Stimulated activated effector memory CD8-positive, alpha-beta T cell treated with anti-CD3 and anti-CD28 coated beads, Interleukin-12 subunit alpha, Interleukin-12 subunit beta, amount 100 ng/mL, for 72 hours (primary cell): ENCODE data around the gene STXBP4.

Experiments
- ATAC-seq: fragments of 150-1000 bp; cut with Tn5 transposase; 2 replicates; pipeline ENCODE4 v1.10.0; 2021
- DNase-seq, 2 donors: peaks; one replicate each; pipeline ENCODE4 v3.0.0; 2021 to 2022; ENCODE audit warnings: low spot score in 2 of 2
- H3K27ac Mint-ChIP-seq: one replicate; pipeline ENCODE4 v1.8.0; 2022; ENCODE audit warnings: mild to moderate bottlenecking, mixed read lengths
- H3K36me3 Mint-ChIP-seq: one replicate; pipeline ENCODE4 v1.8.0; 2022; ENCODE audit warnings: mild to moderate bottlenecking, mixed read lengths
- H3K4me1 Mint-ChIP-seq: one replicate; pipeline ENCODE4 v1.8.0; 2022; ENCODE audit warnings: mixed read lengths
- H3K4me3 Mint-ChIP-seq: one replicate; pipeline ENCODE4 v1.8.0; 2022; ENCODE audit warnings: mild to moderate bottlenecking, mixed read lengths
- H3K9me3 Mint-ChIP-seq: one replicate; pipeline ENCODE4 v1.8.0; 2022; ENCODE audit warnings: mixed read lengths

Gene STXBP4

DNA sequence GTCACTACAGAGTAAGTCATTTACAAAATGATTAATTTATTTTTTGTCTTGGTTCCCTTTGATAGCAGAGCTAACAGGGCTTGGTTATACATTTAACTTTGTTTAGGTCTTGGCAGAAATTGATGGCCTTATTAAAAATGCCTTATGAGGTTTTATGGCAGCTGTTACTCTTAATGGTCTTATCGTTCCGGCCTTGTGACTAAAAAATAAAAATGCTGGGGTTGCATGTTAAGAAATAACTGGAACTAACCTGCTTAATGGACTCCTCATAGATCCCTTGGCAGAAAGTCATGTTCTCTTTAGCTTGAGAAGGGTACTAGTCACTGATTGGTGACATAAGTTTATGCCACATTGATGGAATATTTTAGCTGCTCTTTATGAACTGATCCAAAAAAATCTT lies 18.4 kb upstream of the STXBP4 start:
- Mint-ChIP-seq H3K4me3 (no peak overlapping the region), H3K36me3 (no peaks in the 10 kb centered on the region), H3K27ac (no peak overlapping the region), H3K4me1 (peaks cover 6% of the 10 kb centered on the region), H3K9me3 (no peaks in the 10 kb centered on the region)
- ATAC-seq (no peak), DNase-seq (no peak)

DNA sequence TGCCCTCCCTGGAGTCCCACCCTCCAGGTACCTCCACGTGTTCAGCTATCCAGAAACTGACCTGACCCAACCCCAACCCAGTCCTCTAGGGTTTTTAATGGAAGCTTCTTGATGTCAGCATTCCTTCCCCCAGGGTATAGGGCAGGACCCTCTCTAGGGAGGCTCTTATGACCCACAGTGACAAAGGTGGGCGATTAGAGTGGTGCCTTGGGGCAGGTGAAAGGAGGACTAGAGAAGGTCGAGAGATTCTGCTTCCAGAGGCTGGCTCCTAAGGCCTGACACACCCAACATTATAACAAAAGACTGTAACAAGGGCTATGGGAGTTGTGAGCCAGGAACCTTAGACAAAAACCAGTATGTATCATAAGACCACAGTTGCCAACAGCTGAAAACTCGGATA lies 17.3 kb upstream of the STXBP4 start:
- Mint-ChIP-seq H3K4me1 (peaks cover 6% of the 10 kb centered on the region), H3K9me3 (no peaks in the 10 kb centered on the region), H3K27ac (no peak overlapping the region), H3K4me3 (no peak overlapping the region), H3K36me3 (no peaks in the 10 kb centered on the region)
- no peak for ATAC-seq
- no peak for DNase-seq

DNA sequence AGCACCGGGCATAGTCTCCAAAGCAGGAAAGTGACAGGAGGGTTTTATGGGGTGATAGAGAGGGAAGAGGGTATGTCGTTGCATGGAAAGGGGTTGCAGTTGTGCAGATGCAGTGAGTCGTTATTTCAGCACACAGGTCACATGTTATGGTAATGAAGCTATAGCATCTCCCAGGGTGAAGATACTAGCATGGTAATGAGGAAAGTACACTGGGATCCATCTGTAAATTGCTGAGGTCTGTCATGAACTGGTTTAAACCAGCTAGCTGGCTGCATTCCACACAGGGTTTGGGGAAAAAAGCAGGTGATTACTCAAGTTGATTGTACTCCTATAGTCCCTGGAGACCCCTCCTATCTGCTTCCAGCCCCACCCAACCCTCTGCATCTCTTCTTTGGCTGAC lies 11.8 kb upstream of the STXBP4 start:
- peaks cover 44% of the 10 kb centered on the region for H3K36me3 Mint-ChIP-seq
- H3K4me3 Mint-ChIP-seq: no peak overlapping the region
- no peaks in the 10 kb centered on the region for H3K9me3 Mint-ChIP-seq
- DNase-seq: no peak
- H3K27ac Mint-ChIP-seq: peak overlapping the region; percentile 43
- ATAC-seq: no peak
- H3K4me1 Mint-ChIP-seq: no peaks in the 10 kb centered on the region

DNA sequence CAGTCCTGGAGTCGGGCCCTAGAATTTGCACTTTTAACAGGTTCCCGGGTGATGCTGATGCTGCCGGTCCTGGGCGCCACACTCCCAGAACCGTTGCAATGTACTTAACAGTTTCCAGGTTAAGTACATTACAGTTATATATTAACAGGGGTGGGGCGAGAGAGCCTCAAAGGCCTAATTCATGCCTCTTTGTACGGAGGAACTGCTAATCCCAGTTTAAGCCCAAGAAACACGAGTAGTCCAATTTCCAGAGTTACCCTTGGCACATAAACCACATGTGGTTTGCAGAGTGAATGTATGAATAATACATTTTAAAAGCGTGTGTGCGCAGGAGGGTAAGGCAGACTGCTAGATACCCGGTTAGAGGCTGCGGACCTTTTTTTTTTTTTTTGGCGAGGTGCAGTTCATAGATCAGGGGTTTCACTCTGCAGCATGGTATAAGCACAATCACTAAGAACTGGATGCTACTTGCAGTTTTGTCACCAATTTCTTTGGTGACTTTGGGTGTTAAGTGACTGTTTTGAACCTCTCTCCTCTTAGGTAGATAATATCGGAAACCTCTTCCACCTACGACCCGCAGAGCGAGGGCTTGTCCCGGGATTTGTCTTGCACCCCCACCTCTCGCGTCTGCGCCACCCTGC lies 824 bp upstream of the STXBP4 start:
- H3K27ac Mint-ChIP-seq: no peak overlapping the region
- no peak overlapping the region for H3K4me3 Mint-ChIP-seq
- DNase-seq (peak in 1 of 2 donors; percentile 52), ATAC-seq (peak; percentile 55)
- peaks cover 9% of the 10 kb centered on the region for H3K4me1 Mint-ChIP-seq
- peaks cover 29% of the 10 kb centered on the region for H3K36me3 Mint-ChIP-seq
- H3K9me3 Mint-ChIP-seq: no peaks in the 10 kb centered on the region

DNA sequence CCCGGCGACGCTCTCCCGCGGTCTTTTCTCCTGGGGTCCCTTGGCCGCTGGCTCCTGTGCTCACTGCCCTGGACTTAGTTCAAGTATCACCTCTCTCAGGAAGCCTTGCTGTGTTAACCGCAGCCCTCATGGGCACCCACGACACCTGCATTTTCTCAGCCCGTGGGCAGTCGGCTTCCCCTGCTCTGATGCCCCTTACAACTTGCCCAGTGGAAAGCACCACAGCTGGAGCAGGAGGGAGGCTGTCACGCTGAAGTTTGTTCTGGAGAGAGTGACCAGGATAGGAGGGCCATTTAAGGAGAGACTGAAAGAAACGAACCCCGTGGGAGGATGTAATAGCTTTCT lies 395 bp downstream of the STXBP4 start:
- H3K9me3 Mint-ChIP-seq: no peaks in the 10 kb centered on the region
- peak; percentile 50 for ATAC-seq
- H3K4me3 Mint-ChIP-seq: no peak overlapping the region
- H3K4me1 Mint-ChIP-seq: peaks cover 9% of the 10 kb centered on the region
- DNase-seq: peak; percentile 16 to 72
- H3K36me3 Mint-ChIP-seq: peaks cover 17% of the 10 kb centered on the region
- H3K27ac Mint-ChIP-seq: no peak overlapping the region

DNA sequence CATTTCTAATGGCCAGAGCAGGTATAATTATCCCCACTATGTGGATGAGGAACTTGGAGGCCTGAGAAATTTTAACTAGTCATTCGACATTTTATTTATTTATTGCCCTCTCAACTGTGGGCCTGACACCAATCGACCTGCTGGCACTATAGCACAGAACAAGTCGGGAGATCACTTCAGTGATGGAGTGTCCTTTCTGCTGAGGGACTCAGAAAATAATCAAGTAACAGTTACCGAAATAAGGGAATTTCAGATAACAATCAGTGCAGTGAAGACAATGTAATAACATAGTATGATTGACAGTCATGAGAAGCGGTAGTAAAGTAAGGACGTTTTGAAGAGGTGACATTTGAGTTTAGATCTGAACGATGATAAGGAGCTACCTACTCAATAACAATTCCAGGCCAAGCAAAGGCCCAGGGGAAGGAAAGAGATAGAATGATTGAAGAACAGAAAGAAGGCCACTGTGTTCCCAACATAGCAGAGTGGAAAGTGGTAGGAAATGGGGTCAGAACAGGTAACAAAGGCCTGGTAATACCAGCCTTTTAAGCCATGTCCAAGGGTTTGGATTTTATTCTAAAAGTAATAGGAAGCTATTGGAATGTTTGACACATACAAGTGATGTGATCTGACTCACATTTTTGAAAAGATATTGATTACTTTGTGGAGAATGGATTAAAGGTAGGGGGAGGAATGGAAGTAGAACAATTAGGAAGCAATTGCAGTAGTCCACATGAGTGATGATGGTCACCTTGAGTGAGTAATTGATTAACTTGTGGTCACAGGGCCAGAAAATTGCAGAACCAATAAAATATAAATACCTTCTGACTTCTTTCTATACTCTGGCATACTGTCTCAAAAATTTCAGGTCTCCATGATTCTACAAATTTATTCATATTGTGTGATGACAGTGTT lies 1.4 kb downstream of the STXBP4 start:
- Mint-ChIP-seq H3K27ac (no peak overlapping the region), H3K36me3 (peaks cover 9% of the 10 kb centered on the region), H3K4me1 (peaks cover 9% of the 10 kb centered on the region), H3K9me3 (no peaks in the 10 kb centered on the region), H3K4me3 (no peak overlapping the region)
- ATAC-seq (no peak), DNase-seq (no peak)

DNA sequence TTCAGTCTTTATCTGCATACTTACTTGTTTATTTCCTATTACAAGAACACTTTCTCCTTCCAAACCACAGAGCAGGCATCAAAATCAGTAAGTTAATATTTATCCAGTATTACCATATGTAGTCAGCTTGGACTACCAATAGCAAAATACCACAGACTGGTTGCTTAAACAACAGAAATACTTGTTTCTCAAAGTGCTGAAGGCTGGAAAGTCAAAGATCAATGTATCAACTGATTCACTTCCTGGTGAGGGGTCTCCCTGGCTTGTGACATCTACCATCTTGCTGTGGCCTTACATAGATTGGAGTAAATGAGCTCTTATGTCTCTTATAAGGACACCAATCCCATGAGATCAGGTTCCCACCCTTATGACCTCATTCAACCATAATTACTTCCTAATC lies 2.6 kb downstream of the STXBP4 start:
- H3K36me3 Mint-ChIP-seq: no peaks in the 10 kb centered on the region

DNA sequence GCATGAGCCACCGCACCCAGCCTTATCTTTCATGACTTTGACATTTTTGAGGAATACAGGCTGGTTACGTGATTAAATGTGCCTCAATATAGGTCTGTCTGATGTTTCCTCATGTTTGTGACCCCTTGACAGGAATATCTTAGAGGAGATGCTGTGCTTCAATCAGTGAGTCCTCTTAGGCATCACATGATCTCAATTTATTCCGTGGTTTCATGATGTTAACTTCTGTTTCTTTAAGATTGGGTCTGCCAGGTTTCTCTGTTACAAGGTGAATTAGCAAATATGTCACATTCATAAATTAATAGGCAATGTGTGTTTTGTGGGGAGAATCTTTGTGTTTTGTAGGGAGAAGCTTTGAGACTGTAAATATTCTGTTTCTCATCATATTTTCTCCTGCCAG lies 3.3 kb downstream of the STXBP4 start:
- Mint-ChIP-seq H3K36me3 (no peaks in the 10 kb centered on the region), H3K9me3 (no peaks in the 10 kb centered on the region), H3K4me3 (no peak overlapping the region), H3K4me1 (peaks cover 1% of the 10 kb centered on the region), H3K27ac (no peak overlapping the region)
- ATAC-seq: no peak
- no peak for DNase-seq

More for the DNA sequence above, 2.6 kb downstream of the STXBP4 start:
- Mint-ChIP-seq H3K9me3 (no peaks in the 10 kb centered on the region), H3K27ac (no peak overlapping the region), H3K4me1 (peaks cover 9% of the 10 kb centered on the region), H3K4me3 (no peak overlapping the region)
- no peak for ATAC-seq
- no peak for DNase-seq

DNA sequence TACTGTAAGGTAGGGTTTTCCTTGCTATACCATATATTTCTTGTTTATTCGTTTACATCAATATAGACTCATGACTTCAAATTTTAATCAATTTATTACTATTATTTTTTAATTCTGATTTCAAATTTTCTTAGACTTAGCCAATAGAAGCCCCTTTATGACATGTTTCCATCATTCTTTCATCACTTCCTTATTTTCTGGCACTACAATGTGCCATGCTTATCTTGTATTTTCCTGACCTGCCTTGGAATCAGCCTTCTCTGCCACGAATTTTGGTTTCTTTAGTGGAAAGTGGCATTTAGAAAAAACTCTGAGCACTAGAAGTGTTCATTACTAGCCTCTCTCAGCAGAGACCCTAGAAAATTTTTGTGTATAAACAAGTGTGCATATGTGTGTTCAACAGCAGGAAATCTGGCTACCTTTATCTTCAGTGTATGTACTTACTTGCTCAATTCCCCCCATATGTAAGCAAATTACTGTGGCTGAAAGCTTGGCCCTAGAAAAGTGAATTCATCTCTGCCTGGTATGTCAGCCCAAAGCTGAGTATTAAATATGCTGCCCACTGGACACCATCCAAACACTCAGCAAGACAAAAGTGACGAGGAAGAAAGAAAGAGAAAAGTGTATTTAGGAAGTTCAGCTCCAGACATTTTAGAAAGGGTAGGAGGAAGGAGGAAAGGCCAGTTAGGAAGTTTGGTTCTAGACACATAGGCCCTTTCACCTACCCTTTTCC lies 4.0 kb downstream of the STXBP4 start:
- DNase-seq (no peak), ATAC-seq (no peak)
- Mint-ChIP-seq H3K27ac (no peak overlapping the region), H3K9me3 (no peaks in the 10 kb centered on the region), H3K4me1 (no peaks in the 10 kb centered on the region), H3K4me3 (no peak overlapping the region), H3K36me3 (no peaks in the 10 kb centered on the region)

DNA sequence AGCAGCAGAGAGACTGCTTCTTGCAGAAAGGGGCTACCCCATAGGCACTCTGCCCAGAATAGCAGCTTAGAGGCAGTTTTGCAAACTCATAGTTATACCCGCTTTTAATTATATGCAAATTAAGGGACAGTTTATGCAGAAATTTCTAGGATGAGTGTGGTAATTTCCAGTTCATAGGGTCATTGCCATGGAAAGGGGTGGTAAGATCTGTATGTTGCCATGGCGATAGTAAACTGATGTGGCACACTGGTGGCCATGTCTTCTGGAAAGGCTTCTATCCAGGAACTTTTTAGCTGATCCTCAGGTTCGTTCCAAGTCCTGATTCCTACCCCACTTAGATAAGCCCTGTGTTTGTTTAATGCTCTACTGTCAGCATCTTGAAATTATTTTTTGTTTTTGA lies 6.2 kb downstream of the STXBP4 start:
- Mint-ChIP-seq H3K4me3 (no peak overlapping the region), H3K36me3 (no peaks in the 10 kb centered on the region), H3K27ac (no peak overlapping the region), H3K4me1 (peaks cover 6% of the 10 kb centered on the region), H3K9me3 (no peaks in the 10 kb centered on the region)
- DNase-seq (no peak), ATAC-seq (no peak)

DNA sequence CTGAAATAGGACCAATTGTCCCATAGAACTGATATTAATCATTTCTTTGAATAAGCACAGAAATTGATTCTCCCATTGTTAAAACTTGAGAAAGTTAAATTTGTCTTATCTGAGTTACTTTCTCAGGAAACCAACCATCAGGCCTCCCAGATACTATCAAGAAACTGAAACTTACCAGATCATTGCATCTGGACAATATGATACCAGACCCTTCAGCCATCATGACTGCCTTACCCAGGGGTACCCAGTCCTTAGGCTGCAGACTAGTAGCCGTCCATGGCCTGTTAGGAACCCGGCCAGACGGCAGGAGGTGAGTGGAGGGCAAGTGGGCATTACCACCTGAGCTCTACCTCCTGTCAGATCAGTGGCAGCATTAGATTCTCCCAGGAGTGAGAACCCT lies 7.8 kb downstream of the STXBP4 start:
- Mint-ChIP-seq H3K27ac (no peak overlapping the region), H3K4me1 (peaks cover 6% of the 10 kb centered on the region)

DNA sequence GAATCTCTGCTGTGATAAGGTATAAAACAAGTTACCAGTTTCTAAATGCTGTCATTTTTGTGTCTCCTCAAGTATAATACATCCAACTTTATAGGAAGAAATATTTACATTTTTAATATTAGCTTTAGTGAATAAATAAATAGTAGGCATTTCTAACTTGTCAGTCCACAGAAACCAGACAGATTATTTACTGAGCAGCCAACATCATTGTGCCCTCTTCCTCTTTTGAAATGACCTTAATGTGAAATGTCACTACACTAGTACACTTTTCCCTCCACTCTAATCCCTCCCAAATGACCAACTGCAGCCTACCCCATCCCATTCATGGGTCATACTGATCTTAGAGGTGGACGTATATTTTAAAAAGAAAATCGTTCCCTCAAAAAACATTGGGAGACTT lies 9.2 kb downstream of the STXBP4 start:
- peaks cover 6% of the 10 kb centered on the region for H3K4me1 Mint-ChIP-seq
- ATAC-seq (no peak), DNase-seq (no peak)
- no peak overlapping the region for H3K4me3 Mint-ChIP-seq
- no peaks in the 10 kb centered on the region for H3K36me3 Mint-ChIP-seq
- H3K9me3 Mint-ChIP-seq: no peaks in the 10 kb centered on the region
- H3K27ac Mint-ChIP-seq: no peak overlapping the region

More for the DNA sequence above, 7.8 kb downstream of the STXBP4 start:
- Mint-ChIP-seq H3K4me3 (no peak overlapping the region), H3K9me3 (no peaks in the 10 kb centered on the region), H3K36me3 (no peaks in the 10 kb centered on the region)
- no peak for ATAC-seq
- no peak for DNase-seq

DNA sequence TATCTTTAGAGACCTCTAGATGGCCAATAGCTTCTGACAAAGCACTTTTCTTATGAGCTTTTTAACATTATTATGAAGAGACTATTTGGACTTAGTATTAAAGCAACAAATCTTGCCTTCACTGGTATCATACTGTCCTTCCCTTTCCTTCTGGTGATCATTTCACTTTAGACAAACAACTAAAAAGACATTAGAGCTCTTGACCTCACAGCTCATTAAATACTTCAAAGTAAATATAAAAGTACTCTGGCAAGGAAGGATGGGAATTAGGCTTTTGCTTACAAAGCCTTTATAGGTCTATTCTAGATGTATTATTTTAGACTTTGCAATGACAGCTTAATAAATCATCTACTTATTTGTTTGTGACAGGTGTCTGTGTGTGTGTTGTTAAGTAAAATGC lies 11.1 kb downstream of the STXBP4 start:
- ATAC-seq (no peak), DNase-seq (no peak)
- Mint-ChIP-seq H3K4me3 (no peak overlapping the region), H3K9me3 (no peaks in the 10 kb centered on the region), H3K36me3 (no peaks in the 10 kb centered on the region), H3K27ac (no peak overlapping the region), H3K4me1 (peaks cover 6% of the 10 kb centered on the region)

DNA sequence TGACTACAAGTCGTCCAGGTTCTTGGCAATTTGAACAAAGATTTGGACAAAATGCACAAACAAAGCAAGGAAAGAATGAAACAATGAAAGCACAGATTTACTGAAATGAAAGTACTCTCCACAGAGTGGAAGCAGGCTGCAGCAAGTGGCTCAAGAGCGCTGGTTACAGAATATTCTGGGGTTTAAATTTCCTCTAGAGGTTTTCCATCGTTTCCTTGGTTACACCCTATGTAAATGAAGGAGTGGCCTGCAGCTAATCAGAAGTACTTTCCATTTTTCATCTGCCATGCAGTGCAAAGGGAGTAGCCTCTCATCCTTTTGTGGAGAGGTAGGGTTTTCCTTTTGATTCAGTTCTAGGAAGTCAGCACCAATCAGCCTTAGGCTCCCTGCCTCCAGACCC lies 11.8 kb downstream of the STXBP4 start:
- H3K9me3 Mint-ChIP-seq: no peaks in the 10 kb centered on the region
- H3K36me3 Mint-ChIP-seq: no peaks in the 10 kb centered on the region
- no peak for DNase-seq
- peaks cover 6% of the 10 kb centered on the region for H3K4me1 Mint-ChIP-seq
- no peak for ATAC-seq
- no peak overlapping the region for H3K27ac Mint-ChIP-seq
- H3K4me3 Mint-ChIP-seq: no peak overlapping the region

DNA sequence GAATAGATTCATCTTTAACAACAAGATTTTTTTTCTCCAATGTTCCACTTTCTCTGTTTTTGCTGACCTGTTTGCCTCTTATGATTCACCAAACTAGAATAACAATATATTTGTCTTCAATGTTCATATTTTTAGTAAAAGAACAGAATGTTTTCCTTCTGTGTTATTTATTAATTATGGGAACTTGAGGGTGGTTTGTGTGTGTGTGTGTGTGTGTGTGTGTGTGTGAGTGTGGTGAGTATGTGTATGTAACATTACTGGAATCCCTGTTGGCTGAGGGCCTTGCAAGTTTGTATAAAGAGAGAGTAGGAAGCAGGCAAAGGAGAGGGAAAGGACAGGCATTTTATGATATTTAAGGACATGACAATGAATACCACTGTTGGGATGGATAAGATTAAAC lies 13.8 kb downstream of the STXBP4 start:
- Mint-ChIP-seq H3K36me3 (no peaks in the 10 kb centered on the region), H3K9me3 (no peaks in the 10 kb centered on the region), H3K4me3 (no peak overlapping the region), H3K4me1 (peaks cover 6% of the 10 kb centered on the region), H3K27ac (no peak overlapping the region)
- ATAC-seq (no peak), DNase-seq (no peak)

DNA sequence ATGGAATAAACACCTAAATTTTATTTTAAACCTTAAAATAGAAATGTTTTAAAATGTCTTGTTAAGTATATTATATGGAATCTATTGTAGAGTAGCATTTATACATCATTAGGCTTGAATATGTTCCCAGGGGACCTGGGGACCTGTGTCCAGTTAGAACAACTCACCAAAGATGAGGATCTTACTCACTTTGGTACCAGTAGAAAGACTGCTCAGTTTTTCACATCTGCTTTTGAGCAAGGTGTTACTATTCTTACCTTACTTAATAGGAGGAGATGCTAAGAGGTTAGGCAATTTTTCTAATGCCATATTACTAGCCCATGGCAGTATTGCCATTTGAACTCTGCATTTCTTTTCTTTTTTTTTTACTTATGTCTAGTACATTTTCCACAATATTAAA lies 14.7 kb downstream of the STXBP4 start:
- ATAC-seq: no peak
- Mint-ChIP-seq H3K36me3 (no peaks in the 10 kb centered on the region), H3K27ac (no peak overlapping the region), H3K9me3 (no peaks in the 10 kb centered on the region), H3K4me3 (no peak overlapping the region), H3K4me1 (peaks cover 6% of the 10 kb centered on the region)
- no peak for DNase-seq
